ENCODE data around the gene KLHL22. TPM values are rescaled to one million over a fixed set of nuclear protein-coding genes. Genes with fewer than 3 reads are reported as not detected.

KLHL22 gene
- total RNA-seq, 4 donors from 2014 or later: 38.0 to 76.9 (median 61.0) TPM

DNA sequence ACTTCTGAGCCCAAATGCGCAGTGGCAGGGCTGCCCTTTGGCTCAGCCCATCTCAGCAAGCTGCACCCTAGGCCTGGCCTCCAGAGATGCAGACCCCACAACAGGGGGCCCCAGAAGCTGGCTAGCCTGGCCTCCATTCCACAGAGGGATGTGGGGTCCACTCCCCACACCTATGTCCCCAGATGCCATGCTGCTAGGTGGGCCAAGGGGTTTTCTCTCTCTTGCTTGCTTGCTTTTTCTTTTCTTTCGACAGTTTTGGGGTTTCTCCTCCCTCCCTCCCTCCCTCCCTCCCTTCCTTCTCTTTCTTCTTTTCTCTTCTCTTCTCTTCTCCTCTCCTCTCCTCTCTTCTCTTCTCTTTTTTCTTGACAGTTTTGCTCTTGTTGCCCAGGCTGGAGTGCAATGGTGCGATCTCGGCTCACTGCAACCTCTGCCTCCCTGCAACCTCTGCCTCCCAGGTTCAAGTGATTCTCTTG lies 67.6 kb downstream of the KLHL22 start:
- H3K27ac ChIP-seq: no peak overlapping the region
- intact Hi-C loops (cut with DNase I): no loop called here
- peaks cover 22 to 29% of the 10 kb centered on the region in 2 donors for H3K4me1 ChIP-seq
- 93 to 97% methylated on average over 4 of the region's 4 CpGs for WGBS, 2 donors
- no peak for DNase-seq
- TF ChIP-seq POLR2A (IDR thresholded peaks at IDR 0.05): no peak
- no peak overlapping the region for H3K4me3 ChIP-seq (replicated peaks in 1 of 3)
- no peaks in the 10 kb centered on the region for H3K27me3 ChIP-seq
- H3K9me3 ChIP-seq: no peaks in the 10 kb centered on the region
- no peaks in the 10 kb centered on the region for H3K36me3 ChIP-seq

DNA sequence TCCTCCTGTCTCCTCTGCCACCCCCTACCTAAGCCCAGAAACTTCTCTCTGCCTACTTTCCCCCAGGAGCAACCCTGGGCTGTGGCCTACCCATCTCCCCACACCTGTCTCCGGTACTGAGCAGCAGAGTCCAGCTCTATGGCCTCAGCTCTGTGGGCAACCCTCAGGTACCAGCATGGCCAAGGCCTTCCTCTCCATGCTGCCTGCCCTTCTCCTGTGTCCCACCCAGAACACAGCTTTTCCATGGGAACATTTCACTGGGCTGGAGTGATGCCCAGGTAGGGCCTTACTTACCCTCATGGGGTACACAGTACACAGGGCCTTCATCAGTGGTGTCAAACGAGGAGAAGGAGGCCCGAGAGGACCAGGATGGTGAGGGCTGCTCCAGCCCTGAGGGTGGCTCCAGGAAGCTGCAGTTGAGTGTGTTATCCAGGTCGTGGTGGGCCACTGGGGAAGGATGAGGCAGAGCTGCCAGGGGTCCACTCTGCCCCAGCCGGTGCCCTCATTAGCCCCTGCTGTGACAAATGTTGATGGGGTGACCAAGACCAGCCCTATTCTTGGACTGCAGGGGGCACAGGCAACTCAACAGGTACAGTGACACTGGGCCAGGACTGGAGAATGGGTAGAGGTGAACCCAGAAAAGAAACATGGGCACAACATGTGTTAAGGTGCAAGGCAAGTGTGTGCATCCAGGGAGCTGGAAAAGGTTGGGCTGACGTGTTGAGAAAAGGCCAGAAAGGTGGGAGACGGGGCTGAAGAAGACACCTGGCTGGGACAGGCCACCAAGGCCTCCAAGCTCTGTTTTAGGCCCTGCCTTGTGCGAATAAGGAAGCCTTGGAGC lies 68.3 kb downstream of the KLHL22 start:
- intact Hi-C loops (cut with DNase I): no loop called here
- Histone ChIP-seq H3K27ac (no peak overlapping the region), H3K4me1 (peaks cover 17 to 22% of the 10 kb centered on the region in 2 donors), H3K36me3 (no peaks in the 10 kb centered on the region), H3K4me3 (replicated peaks in 1 of 3) (no peak overlapping the region), H3K27me3 (no peaks in the 10 kb centered on the region), H3K9me3 (no peaks in the 10 kb centered on the region)
- 94 to 98% methylated on average over 6 to 8 of the region's 8 CpGs for WGBS, 2 donors
- no peak for DNase-seq
- TF ChIP-seq, protein P1, sequence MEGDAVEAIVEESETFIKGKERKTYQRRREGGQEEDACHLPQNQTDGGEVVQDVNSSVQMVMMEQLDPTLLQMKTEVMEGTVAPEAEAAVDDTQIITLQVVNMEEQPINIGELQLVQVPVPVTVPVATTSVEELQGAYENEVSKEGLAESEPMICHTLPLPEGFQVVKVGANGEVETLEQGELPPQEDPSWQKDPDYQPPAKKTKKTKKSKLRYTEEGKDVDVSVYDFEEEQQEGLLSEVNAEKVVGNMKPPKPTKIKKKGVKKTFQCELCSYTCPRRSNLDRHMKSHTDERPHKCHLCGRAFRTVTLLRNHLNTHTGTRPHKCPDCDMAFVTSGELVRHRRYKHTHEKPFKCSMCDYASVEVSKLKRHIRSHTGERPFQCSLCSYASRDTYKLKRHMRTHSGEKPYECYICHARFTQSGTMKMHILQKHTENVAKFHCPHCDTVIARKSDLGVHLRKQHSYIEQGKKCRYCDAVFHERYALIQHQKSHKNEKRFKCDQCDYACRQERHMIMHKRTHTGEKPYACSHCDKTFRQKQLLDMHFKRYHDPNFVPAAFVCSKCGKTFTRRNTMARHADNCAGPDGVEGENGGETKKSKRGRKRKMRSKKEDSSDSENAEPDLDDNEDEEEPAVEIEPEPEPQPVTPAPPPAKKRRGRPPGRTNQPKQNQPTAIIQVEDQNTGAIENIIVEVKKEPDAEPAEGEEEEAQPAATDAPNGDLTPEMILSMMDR (IDR thresholded peaks at IDR 0.05): no peak
- no peak for TF ChIP-seq POLR2A (IDR thresholded peaks at IDR 0.05)

DNA sequence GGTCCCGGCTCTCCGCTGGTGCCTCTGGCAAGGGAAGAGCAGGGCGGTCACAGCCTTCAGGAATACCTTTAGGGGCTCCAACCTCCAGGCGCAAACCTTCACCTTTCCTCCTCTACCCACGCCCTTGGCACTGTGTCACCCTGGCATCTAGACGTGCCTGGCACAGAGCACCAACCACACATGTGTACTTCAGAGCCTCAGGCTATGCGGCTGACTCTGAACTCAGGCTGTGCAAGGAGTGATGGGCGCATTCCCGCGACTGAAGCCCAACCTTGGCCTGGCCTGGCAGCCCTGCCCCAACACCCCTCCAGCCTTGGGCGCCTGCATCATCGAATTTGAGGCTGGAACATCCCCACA lies 69.4 kb downstream of the KLHL22 start:
- intact Hi-C loops (cut with DNase I): no loop called here
- WGBS, 2 donors: 89 to 93% methylated on average over 10 to 12 of the region's 12 CpGs
- Histone ChIP-seq H3K4me1 (peaks cover 10 to 11% of the 10 kb centered on the region in 2 donors), H3K27ac (no peak overlapping the region), H3K27me3 (no peaks in the 10 kb centered on the region), H3K36me3 (no peaks in the 10 kb centered on the region), H3K4me3 (replicated peaks in 1 of 3) (no peak overlapping the region), H3K9me3 (no peaks in the 10 kb centered on the region)
- TF ChIP-seq POLR2A (IDR thresholded peaks at IDR 0.05): no peak
- TF ChIP-seq, protein P1 (IDR thresholded peaks at IDR 0.05): no peak
- no peak for DNase-seq

DNA sequence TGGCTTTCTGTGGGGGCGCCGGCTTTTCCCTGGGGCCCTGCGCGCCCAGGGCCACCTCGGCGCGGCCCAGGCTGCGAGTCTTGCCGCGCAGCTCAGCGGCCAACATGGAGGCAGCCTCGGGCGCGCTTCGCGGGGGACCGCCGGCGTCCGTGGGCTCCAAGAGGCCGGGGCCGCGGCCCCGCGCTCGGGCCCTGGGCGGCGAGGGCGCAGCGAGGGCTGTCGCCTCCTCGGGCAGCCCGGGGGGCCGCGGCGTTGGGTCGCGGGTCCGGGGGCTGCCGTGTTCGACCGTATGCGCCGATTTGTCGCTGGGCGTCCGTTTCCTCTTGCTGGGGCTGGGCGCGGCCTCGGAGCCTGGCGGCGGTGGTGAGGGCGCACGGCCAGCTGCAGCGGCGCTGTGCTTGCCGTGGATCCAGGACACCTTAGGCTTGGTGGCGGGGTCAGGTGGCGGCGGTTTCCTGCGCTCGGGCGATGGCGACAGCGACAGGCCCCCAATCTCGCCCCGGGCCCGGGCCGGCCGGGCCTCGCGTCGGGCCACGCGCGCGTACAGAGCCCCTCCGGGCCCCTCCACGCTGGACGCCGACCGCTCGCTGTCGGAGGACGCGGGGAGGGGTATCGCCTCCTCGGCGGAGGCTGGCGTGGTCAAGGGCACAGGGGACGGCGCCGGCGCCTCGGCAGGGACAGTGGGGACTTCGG lies 69.9 kb downstream of the KLHL22 start:
- Histone ChIP-seq H3K27me3 (no peaks in the 10 kb centered on the region), H3K4me3 (replicated peaks in 1 of 3) (no peak overlapping the region), H3K36me3 (no peaks in the 10 kb centered on the region), H3K27ac (no peak overlapping the region), H3K9me3 (no peaks in the 10 kb centered on the region), H3K4me1 (peaks cover 5 to 6% of the 10 kb centered on the region in 2 donors)
- DNase-seq: no peak
- intact Hi-C loops (cut with DNase I): no loop called here
- no peak for TF ChIP-seq POLR2A (IDR thresholded peaks at IDR 0.05)
- TF ChIP-seq, protein P1 (IDR thresholded peaks at IDR 0.05): no peak
- 49 to 93% methylated on average over 22 to 26 of the region's 96 CpGs for WGBS, 2 donors

DNA sequence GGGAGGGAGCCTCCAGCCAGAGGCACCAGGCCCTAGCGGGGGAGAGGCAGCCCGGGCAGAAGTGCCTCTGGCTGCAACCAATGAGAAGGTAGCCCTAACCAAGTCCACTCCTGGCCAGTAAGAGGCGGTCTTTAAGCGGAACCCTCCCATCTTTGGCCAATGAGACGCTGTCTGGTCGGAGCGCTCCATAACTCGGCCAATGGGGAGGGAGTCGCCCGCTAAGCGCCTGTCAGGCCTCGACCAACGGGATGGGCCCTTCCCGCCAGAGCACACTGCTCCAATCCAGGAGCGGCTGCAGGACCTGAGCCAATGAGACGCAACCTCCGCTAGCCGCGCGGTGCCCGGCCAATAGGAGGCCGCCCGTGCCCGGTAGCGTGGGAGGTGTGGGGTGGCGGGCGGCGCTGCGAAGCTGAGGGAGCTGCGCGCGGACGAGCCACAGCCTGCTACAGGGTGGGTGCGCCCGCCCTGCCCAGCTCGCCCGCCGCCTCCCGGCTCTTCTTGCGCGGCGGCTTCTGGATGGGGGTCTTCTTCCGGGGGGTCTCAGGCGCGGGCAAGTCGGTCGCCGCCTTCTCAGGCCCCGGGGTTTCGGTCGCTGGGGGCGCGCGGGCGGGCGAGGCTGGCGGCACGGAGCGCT lies 70.5 kb downstream of the KLHL22 start:
- DNase-seq: no peak
- WGBS, 2 donors: 74 to 81% methylated on average over 18 to 29 of the region's 59 CpGs

More for the DNA sequence above, 70.5 kb downstream of the KLHL22 start:
- no peak for TF ChIP-seq POLR2A (IDR thresholded peaks at IDR 0.05)
- TF ChIP-seq, protein P1 (IDR thresholded peaks at IDR 0.05): no peak
- no peaks in the 10 kb centered on the region for H3K4me1 ChIP-seq
- no peaks in the 10 kb centered on the region for H3K27me3 ChIP-seq
- no peaks in the 10 kb centered on the region for H3K9me3 ChIP-seq
- no peak overlapping the region for H3K4me3 ChIP-seq (replicated peaks in 1 of 3)
- intact Hi-C loops (cut with DNase I): loop anchor here (5.0 kb wide), 1 partner anchor 72 kb away; the partner anchor contains the start of gene KLHL22
- no peak overlapping the region for H3K27ac ChIP-seq
- no peaks in the 10 kb centered on the region for H3K36me3 ChIP-seq
